Measurements from ENCODE around the gene AURKA.

DNA sequence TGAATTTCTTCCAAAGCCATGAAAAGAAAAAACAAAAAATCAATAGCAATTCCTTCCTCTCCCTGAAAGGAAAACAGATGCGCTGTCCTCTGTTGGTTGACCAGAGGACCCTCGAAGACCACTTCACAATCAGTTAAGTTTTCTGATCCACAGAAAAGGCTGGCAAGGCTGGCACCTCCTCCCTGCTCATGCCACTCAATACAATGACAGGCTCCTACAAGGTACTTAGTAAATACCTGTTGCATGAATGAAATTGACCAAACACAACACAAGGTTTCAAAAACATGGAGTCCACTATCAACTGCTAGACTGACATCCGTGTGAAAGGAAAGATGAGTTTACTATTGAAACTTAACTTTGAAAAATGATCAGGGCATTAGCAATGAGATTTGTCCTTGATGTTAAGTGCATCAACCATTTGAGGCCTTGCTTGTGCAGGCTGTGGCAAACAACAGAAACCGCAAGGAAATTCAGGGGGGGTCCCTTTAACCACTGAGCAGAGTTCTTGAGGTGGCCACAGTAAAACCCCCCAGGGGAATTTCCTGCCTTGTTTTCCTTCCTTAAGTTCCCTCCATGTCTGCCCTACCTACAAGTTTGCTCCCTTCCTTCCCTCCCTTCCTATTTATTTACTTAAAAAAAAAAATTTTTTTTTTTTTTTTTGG is 48.5 kb upstream of the AURKA start:
- TF ChIP-seq, protein P1, sequence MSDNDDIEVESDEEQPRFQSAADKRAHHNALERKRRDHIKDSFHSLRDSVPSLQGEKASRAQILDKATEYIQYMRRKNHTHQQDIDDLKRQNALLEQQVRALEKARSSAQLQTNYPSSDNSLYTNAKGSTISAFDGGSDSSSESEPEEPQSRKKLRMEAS (IDR thresholded peaks at IDR 0.05): no peak
- TF ChIP-seq, protein P2, sequence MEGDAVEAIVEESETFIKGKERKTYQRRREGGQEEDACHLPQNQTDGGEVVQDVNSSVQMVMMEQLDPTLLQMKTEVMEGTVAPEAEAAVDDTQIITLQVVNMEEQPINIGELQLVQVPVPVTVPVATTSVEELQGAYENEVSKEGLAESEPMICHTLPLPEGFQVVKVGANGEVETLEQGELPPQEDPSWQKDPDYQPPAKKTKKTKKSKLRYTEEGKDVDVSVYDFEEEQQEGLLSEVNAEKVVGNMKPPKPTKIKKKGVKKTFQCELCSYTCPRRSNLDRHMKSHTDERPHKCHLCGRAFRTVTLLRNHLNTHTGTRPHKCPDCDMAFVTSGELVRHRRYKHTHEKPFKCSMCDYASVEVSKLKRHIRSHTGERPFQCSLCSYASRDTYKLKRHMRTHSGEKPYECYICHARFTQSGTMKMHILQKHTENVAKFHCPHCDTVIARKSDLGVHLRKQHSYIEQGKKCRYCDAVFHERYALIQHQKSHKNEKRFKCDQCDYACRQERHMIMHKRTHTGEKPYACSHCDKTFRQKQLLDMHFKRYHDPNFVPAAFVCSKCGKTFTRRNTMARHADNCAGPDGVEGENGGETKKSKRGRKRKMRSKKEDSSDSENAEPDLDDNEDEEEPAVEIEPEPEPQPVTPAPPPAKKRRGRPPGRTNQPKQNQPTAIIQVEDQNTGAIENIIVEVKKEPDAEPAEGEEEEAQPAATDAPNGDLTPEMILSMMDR (IDR thresholded peaks at IDR 0.05; ENCODE audit: control extremely low read depth in 1 of 3, insufficient read depth in 1 of 3, low read depth in 1 of 3, low read length in 3 of 3): no peak
- TF ChIP-seq SIN3A (conservative IDR thresholded peaks at IDR 0.05 in 1 of 2, IDR thresholded peaks at IDR 0.05 in 1 of 2; ENCODE audit: low read depth in 1 of 2, low read length in 2 of 2) (no peak), RAD21 (IDR thresholded peaks at IDR 0.05 in 1 of 2, conservative IDR thresholded peaks at IDR 0.05 in 1 of 2; ENCODE audit: low read depth in 2 of 2, low read length in 2 of 2) (no peak), EGR1 (IDR thresholded peaks at IDR 0.05; ENCODE audit: borderline replicate concordance, low read depth, low read length) (no peak), KDM1A (IDR thresholded peaks at IDR 0.05; ENCODE audit: borderline replicate concordance, low read length) (no peak)

All from H1 (cell line).